Measurements from ENCODE around the gene PLVAP.
A peak's percentile ranks its signal among the peaks of the same experiment; 100 is the strongest.

Gene PLVAP

GRCh38 chr19:17376935-17377600 lies at the start of gene PLVAP:
Gene PLVAP (minus strand): TSS chr19:17377342. CDS start chr19:17377288, 54 bp downstream.
- DNase-seq (no peak), ATAC-seq (no peak)

DNA sequence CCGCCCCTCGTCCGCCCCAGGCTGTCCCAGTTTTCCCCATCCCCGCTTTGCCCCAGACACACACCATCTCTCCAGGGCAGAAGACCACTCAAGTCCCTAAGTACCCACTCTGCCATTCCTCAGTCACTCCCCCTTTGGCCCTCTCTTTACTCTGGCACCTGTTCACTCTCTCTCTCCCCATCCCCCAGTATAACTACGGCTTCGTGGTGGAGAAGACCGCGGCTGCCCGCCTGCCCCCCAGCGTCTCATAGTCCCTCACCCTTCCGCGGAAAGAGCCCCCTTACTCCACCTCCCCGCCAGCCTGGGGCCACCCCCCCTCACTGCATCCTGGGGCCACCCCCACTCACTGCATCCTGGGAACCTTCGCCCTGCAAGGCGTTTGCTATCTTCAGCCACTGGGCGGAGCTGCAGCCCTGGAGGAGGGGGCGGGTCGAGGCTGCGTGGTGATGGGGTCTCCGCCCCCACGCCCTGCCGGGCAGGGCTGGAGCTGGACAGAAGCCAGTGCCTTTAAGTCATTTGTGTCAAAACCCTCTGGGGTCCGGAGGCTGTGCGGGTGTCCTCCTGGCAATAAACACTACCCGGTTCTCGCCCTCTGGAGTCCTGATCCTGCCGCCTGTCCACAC lies 47.7 kb upstream of the PLVAP start:
- ATAC-seq (peak; percentile 25), DNase-seq (peak; percentile 50)

- DNase-seq (no peak), ATAC-seq (no peak)
These were observed 46.5 kb upstream of the PLVAP start for GRCh38 chr19:17423429-17424208.

- ATAC-seq, result no peak
- no peak for DNase-seq
These were observed 44.8 kb upstream of the PLVAP start for GRCh38 chr19:17421942-17422341.

- ATAC-seq (peak; percentile 34), DNase-seq (peak; percentile 58)
These were observed 43.4 kb upstream of the PLVAP start for GRCh38 chr19:17420475-17420924.

DNA sequence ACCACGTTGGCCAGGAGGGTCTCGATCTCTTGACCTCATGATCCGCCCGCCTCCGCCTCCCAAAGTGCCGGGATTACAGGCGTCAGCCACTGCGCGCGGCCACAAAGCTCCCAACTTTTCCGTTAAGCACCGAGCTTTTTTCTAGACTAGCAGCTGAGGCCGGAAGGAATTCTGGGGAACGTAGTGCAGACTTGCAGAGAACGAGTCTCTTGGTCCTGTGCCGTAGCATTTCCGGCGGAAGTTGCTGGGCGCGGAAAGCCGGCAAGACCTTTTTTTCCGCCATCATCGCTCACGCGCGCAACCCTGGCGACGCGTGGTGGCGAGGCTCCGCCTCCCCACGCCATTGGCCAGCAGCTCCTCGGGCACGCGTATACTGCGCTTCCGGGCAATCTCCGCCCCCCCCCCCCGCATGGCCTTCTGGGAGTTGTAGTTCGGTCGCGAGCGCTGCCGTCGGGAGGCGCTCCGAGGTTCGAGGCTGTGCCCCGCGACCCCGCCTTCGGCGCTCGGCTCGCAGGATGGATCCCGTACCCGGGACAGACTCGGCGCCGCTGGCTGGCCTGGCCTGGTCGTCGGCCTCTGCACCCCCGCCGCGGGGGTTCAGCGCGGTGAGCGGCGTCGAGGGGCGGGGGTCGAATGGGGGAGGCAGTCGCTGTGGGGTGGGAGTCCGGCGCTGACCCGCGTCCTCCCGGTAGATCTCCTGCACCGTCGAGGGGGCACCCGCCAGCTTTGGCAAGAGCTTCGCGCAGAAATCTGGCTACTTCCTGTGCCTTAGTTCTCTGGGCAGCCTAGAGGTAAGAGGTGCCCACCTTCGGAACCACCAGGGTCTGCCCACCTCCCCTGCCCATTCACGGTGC lies 42.7 kb upstream of the PLVAP start, which contains the start of gene MVB12A:
TSS of gene MVB12A (plus strand) at position 427 of the 854 bp plus-strand sequence. CDS start at position 516, 89 bp downstream.
- DNase-seq (peak; percentile 97), ATAC-seq (peak; percentile 96)

GRCh38 chr19:17419154-17419620 lies 42.0 kb upstream of the PLVAP start:
- no peak for ATAC-seq
- DNase-seq, result no peak

DNA sequence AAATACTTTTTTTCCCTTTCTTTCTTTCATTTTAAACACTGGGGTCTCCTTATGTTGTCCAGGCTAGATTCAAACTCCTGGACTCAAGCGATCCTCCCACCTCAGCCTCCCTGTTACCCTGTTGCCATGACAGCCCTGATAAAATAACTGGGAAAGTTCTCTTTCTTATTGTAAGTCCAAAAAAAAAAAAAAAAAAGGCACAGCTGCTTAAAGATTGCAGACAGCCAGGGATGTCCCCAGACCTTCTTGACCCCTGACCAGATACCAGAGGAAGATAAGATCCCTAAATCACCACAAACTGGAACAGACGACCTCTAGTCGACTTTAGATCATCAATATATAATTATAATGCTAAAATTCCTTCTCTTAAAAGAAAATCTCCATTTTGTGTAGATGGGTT lies 41.6 kb upstream of the PLVAP start:
- DNase-seq, result no peak
- no peak for ATAC-seq

DNA sequence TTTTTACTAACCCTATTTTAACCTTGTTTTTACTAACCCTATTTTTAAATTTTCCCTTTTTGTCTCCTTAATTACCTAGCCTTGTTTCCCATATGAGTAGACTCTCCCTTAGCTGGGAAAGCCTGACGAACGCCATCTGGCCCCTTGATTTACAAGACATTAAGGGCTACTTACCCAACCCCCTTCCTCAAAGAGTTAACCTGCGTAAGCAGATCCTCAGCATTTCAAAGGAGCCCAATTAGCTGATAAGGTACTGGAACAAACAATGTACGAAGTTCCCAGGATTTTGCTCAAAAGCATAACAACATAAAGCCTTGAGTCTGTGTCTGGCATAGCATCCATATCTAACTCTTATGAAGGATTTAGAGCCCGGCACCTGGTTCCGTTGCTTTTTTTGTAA lies 38.0 kb upstream of the PLVAP start:
- ATAC-seq (no peak), DNase-seq (no peak)

DNA sequence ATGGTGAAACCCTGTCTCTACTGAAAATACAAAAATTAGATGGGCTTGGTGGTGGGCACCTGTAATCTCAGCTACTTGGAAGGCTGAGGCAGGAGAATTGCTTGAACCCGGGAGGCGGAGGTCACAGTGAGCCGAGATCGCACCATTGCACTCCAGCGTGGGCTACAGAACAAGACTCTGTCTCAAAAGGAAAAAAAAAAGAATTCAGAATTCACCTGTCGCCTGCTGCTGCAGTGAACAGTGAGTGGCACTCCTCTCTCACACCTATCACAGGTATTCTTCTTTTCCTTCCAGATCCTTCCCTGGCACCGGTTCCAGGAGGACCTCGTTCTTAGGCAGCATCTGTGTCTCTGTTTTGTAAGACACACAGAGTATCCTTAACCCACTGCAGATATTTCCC lies 37.0 kb upstream of the PLVAP start:
- ATAC-seq, result no peak
- DNase-seq, result no peak

DNA sequence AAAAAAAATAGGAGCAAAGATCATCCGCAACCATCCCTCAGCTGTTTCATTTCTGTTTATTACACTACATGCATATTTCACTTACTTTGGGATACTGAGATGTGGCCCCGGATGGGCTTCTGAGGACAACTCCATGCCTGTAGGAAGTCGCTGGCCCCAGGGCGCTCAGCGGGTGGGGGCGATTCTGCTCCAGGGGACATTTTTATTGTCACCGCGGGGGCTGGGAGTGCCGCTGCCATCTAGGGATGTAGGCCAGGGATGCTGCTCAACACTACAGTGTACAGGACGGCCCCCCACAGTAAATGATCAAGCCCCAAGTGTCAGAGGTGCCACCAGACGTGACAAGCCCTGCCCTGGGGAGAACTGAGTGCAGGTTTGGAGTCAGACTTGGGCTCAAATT lies 34.7 kb upstream of the PLVAP start:
- DNase-seq (no peak), ATAC-seq (no peak)

DNA sequence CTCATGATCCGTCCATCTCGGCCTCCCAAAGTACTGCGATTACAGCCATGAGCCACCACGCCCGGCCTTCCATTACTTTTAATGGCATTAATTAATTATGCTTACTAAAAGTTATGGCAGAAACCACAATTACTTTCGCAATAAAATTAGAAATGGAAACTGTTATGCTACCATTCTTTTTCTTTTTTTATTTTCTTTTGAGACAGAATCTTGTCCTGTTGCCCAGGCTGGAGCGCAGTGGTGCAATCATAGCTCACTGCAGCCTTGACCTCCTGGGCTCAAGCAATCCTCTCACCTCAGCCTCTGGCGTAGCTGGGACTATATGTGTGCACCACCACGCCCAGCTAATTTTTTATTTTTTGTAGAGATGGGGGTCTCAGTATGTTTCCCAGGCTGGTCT lies 32.8 kb upstream of the PLVAP start:
- ATAC-seq, result no peak
- no peak for DNase-seq

DNA sequence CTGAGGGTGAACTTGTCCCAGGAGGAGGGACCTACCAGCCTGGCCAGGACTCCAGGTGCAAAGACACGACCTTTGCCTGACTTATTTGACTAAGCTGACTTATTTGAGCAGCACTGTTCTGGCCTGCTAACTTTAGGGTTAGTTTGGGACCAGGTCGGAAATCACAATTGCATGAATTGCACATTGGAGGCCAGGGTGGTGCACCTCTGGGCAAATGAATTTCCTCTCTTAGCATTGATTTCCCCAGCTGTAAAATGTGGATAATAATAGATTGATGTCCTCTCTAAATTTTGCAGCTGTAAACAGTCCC lies 29.7 kb upstream of the PLVAP start:
- ATAC-seq, result no peak

DNA sequence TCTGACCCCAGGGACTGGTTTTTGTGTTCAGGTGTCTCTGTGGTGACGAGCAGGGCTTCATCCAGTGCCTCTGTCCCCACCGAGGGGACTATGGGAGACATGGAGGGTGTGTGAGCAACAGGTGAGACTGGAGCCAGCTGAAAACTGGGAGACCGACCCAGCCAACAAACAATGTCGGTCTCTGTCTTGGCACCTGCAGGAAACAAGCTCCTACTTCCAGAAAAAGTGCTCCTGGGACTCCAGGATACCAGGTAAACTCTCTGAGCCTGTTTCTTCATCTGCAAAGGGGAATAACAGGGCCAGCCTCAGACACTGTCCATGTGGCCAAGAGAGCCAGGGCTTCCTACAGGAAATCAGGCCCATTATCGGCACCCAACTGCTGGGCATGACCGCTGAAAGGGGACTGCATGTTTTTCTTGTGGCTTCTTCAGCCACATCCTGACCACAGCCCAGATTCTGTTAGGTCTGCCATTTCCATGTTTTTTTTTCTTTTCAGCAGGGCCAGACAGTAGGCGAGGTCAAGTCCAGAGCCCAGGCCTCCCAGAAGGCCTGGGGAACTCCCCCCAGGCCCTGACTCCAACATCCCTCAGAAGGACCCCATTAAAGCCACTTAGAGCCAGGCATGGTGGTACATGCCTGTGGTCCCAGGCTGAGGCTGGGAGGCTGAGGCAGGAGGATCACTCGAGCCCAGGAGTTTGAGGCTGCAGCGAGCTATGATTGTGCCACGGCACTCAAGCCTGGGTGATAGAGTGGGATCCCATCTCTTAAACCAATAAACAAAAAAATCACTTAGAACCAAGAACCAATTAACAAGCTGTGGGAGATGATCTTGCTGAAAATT lies 29.1 kb upstream of the PLVAP start:
- no peak for ATAC-seq
- DNase-seq, result peak; percentile 48

More for the DNA sequence above, 29.7 kb upstream of the PLVAP start:
- no peak for DNase-seq

GRCh38 chr19:17405250-17406045 lies 28.3 kb upstream of the PLVAP start, which contains the start of gene BST2:
Gene BST2 (minus strand): TSS chr19:17405630. CDS start chr19:17405575, 55 bp downstream.
- ATAC-seq (peak; percentile 82), DNase-seq (peak; percentile 61)

DNA sequence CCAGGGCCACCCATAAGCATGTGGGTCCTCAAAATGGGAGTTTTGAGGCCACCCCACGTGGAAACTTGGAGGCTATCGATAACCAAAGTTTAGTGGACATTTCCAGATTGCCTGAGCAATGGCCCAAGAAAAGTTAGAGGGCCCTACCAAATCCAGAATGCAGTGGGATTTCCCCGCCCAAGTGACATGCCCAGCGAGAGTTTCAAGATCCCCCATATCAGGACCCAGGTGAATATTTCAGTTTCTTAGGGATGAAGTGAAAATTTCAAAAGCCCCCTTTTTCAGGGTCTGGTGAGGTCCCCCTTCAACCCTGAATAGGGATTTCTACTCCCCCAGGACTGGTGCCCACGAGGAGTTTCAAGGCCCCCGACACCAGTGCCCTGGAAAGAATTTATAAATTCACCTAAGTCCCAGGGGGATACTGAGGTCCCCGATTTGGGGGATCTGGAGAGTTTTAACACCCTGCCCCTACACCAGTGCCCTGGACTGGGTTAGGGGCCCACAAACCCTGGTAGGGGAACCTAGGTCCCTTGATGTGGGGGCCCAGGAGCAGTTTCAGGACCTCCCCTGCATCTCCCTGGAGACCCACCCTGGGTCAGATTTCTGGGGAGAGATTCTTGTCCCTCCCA lies 27.6 kb upstream of the PLVAP start:
- DNase-seq (peak; percentile 31), ATAC-seq (no peak)

DNA sequence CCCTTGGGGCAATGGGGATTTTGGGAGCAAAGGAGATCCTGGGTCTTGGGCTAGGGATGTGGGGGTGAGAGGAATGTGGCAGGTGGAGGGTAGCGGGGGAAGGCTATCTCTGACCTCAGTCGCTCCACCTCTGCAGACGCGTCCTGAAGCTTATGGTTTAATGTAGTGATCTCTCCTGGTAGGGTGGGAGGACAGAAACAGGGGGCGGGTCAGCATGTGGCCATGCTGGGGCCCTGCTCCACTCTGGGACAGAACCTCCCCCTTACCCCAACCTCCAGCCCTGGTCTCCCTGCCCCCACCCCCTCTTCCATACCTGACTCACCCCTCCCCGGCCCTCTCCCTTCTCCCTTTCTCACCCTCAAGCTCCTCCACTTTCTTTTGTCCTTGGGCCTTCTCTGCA lies 26.9 kb upstream of the PLVAP start:
- DNase-seq (peak; percentile 35), ATAC-seq (no peak)

- no peak for ATAC-seq
- peak; percentile 68 for DNase-seq
These were observed 26.1 kb upstream of the PLVAP start for GRCh38 chr19:17402982-17403855.

GRCh38 chr19:17401628-17402027 lies 24.5 kb upstream of the PLVAP start:
- DNase-seq (no peak), ATAC-seq (no peak)
